ENCODE results near the gene HSD11B2. TPM values are rescaled to one million over a fixed set of nuclear protein-coding genes. Genes with fewer than 3 reads are reported as not detected.

HSD11B2 gene
- total and polyA plus RNA-seq, 10 of the 15 experiments (the other 5 are each of a cell fraction or from before 2014, with no cell fraction given), result 0.09 to 0.34 (median 0.21) TPM; not detected in 2

DNA sequence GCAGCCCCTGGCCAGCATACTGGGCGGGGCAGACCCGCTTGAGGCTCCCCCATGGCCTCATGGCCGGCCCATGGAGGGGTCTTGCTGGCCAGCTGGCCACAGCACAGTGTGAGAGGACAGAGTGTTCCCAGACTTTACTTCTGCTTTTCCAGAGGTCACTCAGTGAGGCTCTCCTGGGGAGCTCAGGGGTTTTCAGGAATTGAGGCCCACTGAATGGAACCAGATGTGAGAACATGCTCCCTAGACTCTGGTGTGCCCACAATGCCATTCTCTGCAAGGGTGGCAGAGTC, 28.9 kb downstream of the HSD11B2 start:
- FAIRE-seq (no peak), DNase-seq (ENCODE audit: low read depth, low spot score) (no peak), ATAC-seq (no peak)
- BruUV-seq (replicated peaks), result no TSS peak
- H3K9ac ChIP-seq (ENCODE audit: control insufficient read depth, insufficient read depth, low read length), result no peak overlapping the region
- WGBS (ENCODE audit: insufficient coverage, insufficient replicate concordance, low lambda C conversion rate, missing lambda C conversion rate), result 59% methylated on average over 3 of the region's 3 CpGs
- RAD21 ChIA-PET (ENCODE audit: unreplicated experiment), result no interaction called here
- no peak overlapping the region for H3K4me2 ChIP-seq (ENCODE audit: control insufficient read depth, insufficient read depth)
- no peak overlapping the region for H3K4me3 ChIP-seq
- no peaks in the 10 kb centered on the region for H3K27me3 ChIP-seq (replicated peaks in 1 of 2; ENCODE audit: control insufficient read depth in 2 of 2, insufficient read depth in 2 of 2, low read length in 1 of 2)
- no peaks in the 10 kb centered on the region for H3K9me3 ChIP-seq (replicated peaks; ENCODE audit: control insufficient read depth, insufficient read depth, low read length)
- POLR2A ChIA-PET, result no interaction called here
- H3K79me2 ChIP-seq (ENCODE audit: control insufficient read depth, insufficient read depth, low read length), result peaks cover 4% of the 10 kb centered on the region
- intact Hi-C loops (cut with micrococcal nuclease; ENCODE audit: unreplicated experiment), result no loop called here
- H3K36me3 ChIP-seq (ENCODE audit: control insufficient read depth in 2 of 2, insufficient read depth in 2 of 2, low read length in 1 of 2), result peaks cover 4 to 7% of the 10 kb centered on the region in 2 experiments; a peak in 3 of 4 replicates
- no peak overlapping the region for H2AFZ ChIP-seq (ENCODE audit: control insufficient read depth, low read depth, low read length)
- CTCF ChIA-PET, result interaction anchor here (1.3 kb wide), 1 partner anchor 12 kb away, joined by 4 read pairs; no protein-coding TSS in a partner anchor
- H4K20me1 ChIP-seq (ENCODE audit: control insufficient read depth, insufficient read depth), result peaks cover 16% of the 10 kb centered on the region
- in situ Hi-C loops (cut with MboI), result no loop called here
- H3K4me1 ChIP-seq (ENCODE audit: control insufficient read depth, insufficient read depth, low read length), result no peaks in the 10 kb centered on the region
- SMC1A ChIA-PET (ENCODE audit: uncharacterized antibody, unreplicated experiment), result interaction anchor here (0.9 kb wide), 1 partner anchor 111 kb away, joined by 3 read pairs; no protein-coding TSS in a partner anchor
- H3K27ac ChIP-seq (ENCODE audit: control insufficient read depth, insufficient read depth), result no peak overlapping the region
- TF ChIP-seq SPI1 (IDR thresholded peaks at IDR 0.05; ENCODE audit: borderline replicate concordance, insufficient read depth, low read depth, low read length), result no peak
- no peak for TF ChIP-seq HDAC6 (IDR thresholded peaks at IDR 0.05; ENCODE audit: unreplicated experiment)
- TF ChIP-seq RAD21 (IDR thresholded peaks at IDR 0.05; ENCODE audit: insufficient read depth, low read depth, low read length), result no peak
- no peak for TF ChIP-seq SUZ12 (IDR thresholded peaks at IDR 0.05; ENCODE audit: unreplicated experiment)
- TF ChIP-seq, protein P1, sequence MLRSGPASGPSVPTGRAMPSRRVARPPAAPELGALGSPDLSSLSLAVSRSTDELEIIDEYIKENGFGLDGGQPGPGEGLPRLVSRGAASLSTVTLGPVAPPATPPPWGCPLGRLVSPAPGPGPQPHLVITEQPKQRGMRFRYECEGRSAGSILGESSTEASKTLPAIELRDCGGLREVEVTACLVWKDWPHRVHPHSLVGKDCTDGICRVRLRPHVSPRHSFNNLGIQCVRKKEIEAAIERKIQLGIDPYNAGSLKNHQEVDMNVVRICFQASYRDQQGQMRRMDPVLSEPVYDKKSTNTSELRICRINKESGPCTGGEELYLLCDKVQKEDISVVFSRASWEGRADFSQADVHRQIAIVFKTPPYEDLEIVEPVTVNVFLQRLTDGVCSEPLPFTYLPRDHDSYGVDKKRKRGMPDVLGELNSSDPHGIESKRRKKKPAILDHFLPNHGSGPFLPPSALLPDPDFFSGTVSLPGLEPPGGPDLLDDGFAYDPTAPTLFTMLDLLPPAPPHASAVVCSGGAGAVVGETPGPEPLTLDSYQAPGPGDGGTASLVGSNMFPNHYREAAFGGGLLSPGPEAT (IDR thresholded peaks at IDR 0.05; ENCODE audit: low read depth), result no peak
- TF ChIP-seq, protein P2, sequence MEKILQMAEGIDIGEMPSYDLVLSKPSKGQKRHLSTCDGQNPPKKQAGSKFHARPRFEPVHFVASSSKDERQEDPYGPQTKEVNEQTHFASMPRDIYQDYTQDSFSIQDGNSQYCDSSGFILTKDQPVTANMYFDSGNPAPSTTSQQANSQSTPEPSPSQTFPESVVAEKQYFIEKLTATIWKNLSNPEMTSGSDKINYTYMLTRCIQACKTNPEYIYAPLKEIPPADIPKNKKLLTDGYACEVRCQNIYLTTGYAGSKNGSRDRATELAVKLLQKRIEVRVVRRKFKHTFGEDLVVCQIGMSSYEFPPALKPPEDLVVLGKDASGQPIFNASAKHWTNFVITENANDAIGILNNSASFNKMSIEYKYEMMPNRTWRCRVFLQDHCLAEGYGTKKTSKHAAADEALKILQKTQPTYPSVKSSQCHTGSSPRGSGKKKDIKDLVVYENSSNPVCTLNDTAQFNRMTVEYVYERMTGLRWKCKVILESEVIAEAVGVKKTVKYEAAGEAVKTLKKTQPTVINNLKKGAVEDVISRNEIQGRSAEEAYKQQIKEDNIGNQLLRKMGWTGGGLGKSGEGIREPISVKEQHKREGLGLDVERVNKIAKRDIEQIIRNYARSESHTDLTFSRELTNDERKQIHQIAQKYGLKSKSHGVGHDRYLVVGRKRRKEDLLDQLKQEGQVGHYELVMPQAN (conservative IDR thresholded peaks at IDR 0.05), result no peak
- no peak for TF ChIP-seq NR2C1 (IDR thresholded peaks at IDR 0.05)
- no peak for TF ChIP-seq EGR1 (IDR thresholded peaks at IDR 0.05; ENCODE audit: borderline replicate concordance in 1 of 2, low read depth in 2 of 2, low read length in 2 of 2)
- no peak for TF ChIP-seq CTCF (IDR thresholded peaks at IDR 0.05 in 2 of 3, conservative IDR thresholded peaks at IDR 0.05 in 1 of 3; ENCODE audit: control insufficient read depth in 2 of 3, extremely low read depth in 1 of 3, insufficient read depth in 1 of 3, low read depth in 3 of 3, low read length in 3 of 3)
- no peak for TF ChIP-seq RUNX3 (IDR thresholded peaks at IDR 0.05; ENCODE audit: low read length)
- TF ChIP-seq, protein P3, sequence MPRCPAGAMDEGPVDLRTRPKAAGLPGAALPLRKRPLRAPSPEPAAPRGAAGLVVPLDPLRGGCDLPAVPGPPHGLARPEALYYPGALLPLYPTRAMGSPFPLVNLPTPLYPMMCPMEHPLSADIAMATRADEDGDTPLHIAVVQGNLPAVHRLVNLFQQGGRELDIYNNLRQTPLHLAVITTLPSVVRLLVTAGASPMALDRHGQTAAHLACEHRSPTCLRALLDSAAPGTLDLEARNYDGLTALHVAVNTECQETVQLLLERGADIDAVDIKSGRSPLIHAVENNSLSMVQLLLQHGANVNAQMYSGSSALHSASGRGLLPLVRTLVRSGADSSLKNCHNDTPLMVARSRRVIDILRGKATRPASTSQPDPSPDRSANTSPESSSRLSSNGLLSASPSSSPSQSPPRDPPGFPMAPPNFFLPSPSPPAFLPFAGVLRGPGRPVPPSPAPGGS (IDR thresholded peaks at IDR 0.05; ENCODE audit: borderline replicate concordance, insufficient read depth, low read depth, low read length, poor library complexity, severe bottlenecking), result no peak
- no peak for TF ChIP-seq BACH1 (IDR thresholded peaks at IDR 0.05; ENCODE audit: borderline replicate concordance)
- TF ChIP-seq NFYB (IDR thresholded peaks at IDR 0.05; ENCODE audit: insufficient read depth, low read depth, low read length), result no peak
- TF ChIP-seq, protein P4, sequence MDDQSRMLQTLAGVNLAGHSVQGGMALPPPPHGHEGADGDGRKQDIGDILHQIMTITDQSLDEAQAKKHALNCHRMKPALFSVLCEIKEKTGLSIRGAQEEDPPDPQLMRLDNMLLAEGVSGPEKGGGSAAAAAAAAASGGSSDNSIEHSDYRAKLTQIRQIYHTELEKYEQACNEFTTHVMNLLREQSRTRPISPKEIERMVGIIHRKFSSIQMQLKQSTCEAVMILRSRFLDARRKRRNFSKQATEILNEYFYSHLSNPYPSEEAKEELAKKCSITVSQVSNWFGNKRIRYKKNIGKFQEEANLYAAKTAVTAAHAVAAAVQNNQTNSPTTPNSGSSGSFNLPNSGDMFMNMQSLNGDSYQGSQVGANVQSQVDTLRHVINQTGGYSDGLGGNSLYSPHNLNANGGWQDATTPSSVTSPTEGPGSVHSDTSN (IDR thresholded peaks at IDR 0.05; ENCODE audit: insufficient replicate concordance, low read depth, low read length), result no peak
- no peak for TF ChIP-seq SREBF2 (IDR thresholded peaks at IDR 0.05; ENCODE audit: low read length)
- TF ChIP-seq IKZF2 (IDR thresholded peaks at IDR 0.05), result no peak
